ENCODE results near the gene TMX1.

The TMX1 gene

DNA sequence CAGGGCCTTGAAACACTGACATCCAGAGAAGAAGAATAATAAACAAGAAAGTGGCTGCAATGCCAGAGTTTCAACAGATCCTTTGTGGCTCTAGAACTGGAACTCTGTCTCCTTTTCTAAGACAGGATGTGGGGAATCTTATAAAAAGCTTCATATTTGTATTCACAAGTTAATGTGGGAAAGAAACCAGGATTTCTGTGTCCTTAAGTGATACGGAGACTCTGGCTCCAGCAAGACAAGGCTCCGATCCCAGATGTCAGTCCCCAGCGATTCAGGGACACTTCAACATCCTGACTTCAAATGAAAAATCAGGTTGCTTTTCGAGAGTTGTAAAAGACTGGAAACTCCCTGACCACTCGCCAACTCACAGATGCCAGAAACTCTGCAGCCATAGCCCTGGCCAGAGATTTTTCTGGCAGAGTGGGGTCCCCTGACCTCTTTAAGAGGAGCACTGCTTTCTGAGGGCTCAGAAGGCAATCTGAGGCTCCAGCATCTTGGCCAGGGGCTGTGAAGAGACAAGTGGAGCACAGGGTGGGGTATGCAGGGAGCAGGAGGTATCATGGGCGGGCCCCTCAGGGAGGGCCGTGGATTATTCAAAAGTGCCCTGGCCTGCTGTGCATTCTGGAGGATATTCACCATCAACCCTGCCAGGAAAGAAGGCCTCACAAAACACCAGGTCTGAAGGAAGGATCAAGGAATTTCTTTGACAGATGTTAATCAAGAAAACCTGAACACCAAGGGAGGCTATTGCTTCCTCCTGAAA is 53.3 kb downstream of the TMX1 start:
- DNase-seq (ENCODE audit: low read depth), result no peak

DNA sequence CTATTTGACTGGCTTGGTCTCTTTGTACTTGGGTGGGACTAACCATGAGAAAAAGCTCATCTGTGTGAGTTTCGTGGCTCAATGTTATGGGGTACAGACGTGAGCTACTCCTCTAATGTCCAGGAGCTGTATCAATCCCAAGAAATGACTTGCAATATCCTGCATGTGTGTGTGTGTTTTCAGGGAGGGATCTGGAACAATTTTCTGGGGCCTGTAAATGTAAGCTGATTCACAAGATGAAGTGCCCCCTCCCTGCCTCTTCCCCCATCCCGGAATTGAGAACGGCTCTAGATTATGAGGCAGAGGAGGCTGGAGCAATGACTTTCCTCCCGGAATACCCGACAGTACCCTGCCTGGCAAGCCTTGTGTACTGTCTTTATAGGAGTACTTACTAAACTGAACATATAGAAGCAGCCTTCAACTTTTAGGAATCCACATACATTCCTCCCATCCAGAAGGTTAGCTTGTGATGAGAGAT is 53.9 kb downstream of the TMX1 start:
- DNase-seq (ENCODE audit: low read depth), result no peak

DNA sequence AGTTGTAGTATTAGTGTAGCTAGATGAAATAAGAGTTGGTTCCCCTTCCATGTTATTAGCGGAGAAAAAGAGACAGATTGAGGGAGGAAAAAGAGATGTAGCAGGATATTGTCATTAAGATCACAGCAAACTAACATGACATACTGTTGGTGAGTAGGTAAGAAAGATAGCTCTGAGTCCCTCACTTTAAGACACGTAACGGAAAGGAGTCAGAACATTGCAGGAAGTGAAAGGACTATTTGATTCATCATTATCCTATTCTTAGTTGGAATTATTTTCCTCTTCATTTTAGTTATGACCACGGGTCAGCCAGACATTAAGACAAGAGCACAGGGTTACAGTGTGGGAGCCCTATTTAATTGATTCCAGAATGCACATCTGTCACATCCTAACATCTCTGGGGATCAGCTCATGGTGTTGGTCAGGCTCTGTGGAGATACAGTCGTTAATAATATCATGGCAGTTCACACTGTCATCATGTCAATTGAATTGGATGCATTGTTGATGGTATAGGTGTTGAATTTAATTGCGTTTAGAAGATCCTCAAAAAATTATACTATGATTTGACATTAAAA is 55.0 kb downstream of the TMX1 start:
- DNase-seq (ENCODE audit: low read depth), result no peak

DNA sequence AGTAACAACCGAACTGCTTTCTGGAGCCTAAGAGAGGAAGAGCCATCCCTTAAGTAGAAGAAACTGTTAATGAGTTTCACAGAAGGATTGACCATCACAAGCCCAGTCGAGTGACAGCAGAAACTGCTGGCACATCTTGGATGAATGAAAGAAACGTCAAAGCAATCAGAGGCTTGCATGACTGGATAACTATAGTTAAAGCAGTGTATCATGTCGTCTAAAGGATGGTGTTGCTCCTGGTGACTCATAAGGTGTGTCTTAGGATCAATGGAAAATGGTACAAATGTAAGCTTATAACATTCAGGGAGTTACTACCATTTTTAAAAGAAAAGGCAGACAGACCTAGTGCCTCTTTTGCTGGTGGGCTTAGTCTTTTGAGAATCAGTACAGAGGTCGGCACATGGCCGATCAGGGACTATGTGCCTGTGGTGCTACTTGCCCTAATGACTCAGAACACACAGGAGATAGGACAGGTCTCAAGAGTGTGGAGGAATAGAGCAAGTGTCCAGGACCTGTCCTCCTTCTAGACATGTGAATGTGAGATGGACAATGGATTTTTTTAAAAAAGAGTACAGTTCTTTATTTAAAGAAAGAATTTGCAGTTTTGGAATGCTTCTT is 55.7 kb downstream of the TMX1 start:
- no peak for DNase-seq (ENCODE audit: low read depth)

DNA sequence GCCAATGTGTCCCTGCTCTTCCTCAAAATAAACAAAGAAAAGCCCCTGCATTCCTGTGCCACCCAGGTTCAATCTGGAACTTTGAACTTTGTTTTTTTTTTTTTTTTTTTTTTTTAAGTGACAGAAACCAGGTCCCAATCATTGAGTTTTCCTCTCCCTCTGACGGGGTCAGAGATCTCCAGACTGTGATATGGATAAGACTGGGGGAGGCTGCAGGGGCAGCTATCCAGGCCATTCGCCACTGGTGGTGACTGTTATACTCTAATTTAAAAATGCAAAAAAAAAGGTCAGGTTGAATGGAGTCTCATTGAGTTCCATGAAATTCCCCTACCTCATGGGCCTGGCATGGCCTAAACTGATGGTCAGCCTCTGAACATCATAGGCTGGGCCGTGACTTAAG is 57.0 kb downstream of the TMX1 start:
- DNase-seq (ENCODE audit: low read depth), result no peak

DNA sequence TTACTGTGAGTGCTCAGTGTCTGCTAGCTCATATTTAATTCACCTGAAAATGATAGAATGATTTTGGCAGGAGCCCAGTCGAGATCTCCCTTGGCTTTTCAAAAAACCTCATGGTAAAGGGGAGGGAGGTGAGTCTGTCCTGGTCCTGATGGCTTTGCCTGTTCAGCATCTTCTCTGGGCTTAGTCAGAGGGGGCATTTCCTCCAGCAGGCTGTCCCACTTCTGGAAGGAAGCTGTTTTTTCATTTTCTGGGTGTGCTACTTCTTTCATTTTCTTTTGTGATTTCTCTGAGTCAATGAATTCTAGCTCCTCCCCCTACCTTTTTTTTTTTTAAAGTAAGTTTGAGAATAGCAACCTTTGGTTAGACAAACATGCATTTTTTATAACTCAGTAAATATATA is 58.8 kb downstream of the TMX1 start:
- no peak for DNase-seq (ENCODE audit: low read depth)

DNA sequence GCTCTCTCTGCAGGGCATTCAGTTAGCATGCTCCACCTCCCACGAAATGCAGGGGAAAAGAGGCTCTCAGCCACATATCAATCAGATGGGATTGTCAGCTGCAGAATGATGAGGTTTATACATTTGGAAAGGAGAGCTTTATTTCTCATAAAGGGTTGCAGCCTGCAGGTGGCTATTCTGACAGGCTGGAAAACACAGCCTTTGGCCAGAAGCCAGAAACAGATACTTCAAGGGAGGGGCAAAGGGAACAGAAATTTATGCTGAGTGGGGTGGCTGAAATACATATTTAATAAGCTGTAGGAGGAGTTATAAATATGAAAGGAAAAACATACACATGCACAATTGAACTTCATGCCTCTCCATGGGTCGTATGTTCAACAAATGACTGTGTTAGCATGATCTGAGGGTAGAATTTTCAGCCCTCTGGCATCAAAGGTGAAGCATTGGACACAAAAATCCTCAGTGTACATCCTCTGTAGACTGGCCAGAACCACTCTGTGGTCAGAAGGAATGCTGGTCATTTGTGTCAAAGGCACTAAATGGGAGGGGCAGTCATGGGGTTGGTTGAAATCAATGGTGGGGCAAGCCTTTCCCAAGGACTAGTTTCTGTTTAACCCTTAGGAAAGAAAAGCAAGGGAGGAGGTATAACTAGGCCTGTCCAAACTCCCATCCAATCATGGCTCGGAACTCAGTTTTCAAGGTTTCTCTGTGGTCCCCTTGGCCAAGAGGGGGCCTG is 62.4 kb downstream of the TMX1 start:
- no peak for DNase-seq (ENCODE audit: low read depth)

DNA sequence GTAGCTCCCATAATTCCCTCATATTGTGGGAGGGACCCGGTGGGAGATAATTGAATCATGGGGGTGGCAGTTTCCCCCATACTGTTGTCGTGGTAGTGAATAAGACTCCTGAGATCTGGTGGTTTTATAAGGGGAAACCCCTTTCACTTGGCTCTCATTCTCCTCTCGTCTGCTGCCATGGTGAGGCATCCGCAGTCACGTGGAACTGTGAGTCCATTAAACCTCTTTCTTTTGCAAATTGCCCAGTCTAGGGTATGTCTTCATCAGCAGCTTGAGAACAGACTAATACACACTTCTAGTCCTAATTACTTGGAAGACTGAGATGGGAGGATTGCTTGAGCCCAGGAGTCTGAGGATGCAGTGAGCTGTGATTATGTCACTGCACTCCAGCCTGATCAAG is 64.4 kb downstream of the TMX1 start:
- DNase-seq (ENCODE audit: low read depth), result no peak

DNA sequence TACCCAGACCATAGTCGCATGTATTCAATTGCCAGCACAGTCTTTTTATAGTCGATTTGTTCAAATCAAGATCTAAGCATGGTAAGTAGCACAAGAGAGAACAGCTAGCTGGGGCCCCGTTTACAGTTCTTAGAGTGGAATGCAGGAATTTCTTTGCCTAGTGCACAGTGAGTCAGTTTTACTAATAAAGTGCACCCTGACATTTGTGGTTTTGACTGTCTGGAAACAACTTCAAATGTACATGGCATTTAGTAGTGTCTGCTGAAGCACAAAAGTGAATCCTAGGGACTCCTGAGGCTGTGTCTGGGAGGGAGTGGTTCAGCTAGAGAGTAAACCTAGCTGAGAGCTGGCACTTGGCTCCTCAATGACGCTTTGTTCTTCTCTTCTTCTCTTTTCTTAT is 64.9 kb downstream of the TMX1 start:
- peak; percentile 84 for DNase-seq (ENCODE audit: low read depth)

DNA sequence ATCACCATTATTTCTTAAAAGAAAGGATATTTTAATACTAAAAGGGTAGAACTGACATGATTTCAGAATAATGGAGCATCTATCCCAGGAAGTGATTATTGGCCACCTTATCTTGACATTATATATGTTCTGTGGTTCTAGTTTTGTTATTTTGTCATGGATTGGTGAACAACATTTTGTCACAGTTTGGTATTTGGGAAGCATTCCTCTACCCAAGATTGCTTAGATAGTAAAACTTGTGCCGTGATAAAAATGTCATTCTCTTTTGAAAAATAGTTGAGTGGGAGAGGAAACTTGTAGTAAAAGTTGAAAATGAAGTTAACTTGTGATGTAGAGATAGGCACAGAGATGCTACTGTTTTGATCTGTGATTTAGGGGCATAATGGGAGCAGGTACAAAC is 65.7 kb downstream of the TMX1 start:
- no peak for DNase-seq (ENCODE audit: low read depth)

Data from GM04504 (cell line).